ENCODE data around the gene KCNIP1.

GRCh38 chr5:170655920-170656319 is 152.1 kb downstream of the KCNIP1 start:
- TF ChIP-seq YY2 (tag by site-specific recombination; IDR thresholded peaks at IDR 0.05) (no peak), ZNF777 (tag by site-specific recombination; IDR thresholded peaks at IDR 0.05; ENCODE audit: borderline replicate concordance) (no peak), ZNF221 (tag by site-specific recombination; IDR thresholded peaks at IDR 0.05; ENCODE audit: borderline replicate concordance) (no peak), GLI4 (tag by site-specific recombination; IDR thresholded peaks at IDR 0.05) (no peak), CTCF (tag by site-specific recombination; IDR thresholded peaks at IDR 0.05) (no peak), TCF7L2 (IDR thresholded peaks at IDR 0.05; ENCODE audit: borderline replicate concordance, low read depth, low read length) (no peak)

All from HEK293 (cell line).